Hindlimb muscle (tissue), 1 donor: ENCODE data around the gene MSH3. TPM values are rescaled to one million over a fixed set of nuclear protein-coding genes. Genes with fewer than 3 reads are reported as not detected.
"Not testable (repeated sequence)": the region's sequence is repeated elsewhere in the genome, so short reads cannot be mapped to it uniquely, and the experiment has no call there.

Experiments
- DNase-seq: peaks from one replicate; pipeline ENCODE4 v3.0.0-alpha.2; 2013
- polyA plus RNA-seq: library from polyadenylated mRNA; unstranded; fragments of 120-200 nt; gene quantifications from one replicate; pipeline ENCODE4 v1.2.1, GENCODE V29; 2013; ENCODE audit not compliant: insufficient read length

MSH3 gene
- polyA plus RNA-seq, 1 donor, result 10.6 TPM

- DNase-seq, result no peak
These were observed 209.7 kb downstream of the MSH3 start for GRCh38 chr5:80864109-80864508.

DNA sequence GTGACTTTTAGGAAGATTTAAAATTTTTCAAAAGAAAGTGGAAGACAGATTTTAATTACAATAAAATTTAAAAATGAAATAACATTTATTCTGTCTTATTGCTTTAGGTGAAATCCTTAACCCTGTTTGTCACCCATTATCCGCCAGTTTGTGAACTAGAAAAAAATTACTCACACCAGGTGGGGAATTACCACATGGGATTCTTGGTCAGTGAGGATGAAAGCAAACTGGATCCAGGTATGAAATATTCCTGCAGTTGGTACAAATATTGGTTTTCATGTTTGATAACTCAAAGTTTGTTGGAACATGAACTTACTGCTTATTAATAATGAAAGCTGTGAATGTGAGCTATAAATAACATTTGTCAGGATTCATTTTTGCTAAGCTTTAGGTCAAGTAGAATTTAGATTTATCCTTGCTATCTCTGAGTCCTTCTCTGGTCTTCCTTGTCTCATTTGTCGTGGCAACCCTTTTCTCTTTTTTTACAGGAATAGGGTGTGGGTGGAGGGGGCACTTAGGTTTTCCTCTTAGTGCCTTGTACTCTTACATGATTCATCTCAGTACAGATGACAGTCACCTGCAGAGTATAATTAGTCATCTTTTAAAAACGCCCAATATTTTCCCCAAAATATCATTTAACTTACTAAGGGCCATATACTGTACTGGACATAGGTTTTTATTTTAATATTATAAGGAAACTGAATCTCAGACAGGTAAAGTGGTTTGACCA, 210.4 kb downstream of the MSH3 start:
- no peak for DNase-seq

- DNase-seq, result peak; percentile 27
These were observed 211.1 kb downstream of the MSH3 start for GRCh38 chr5:80865551-80865950.

GRCh38 chr5:80866371-80866770, 211.9 kb downstream of the MSH3 start:
- DNase-seq, result no peak

DNA sequence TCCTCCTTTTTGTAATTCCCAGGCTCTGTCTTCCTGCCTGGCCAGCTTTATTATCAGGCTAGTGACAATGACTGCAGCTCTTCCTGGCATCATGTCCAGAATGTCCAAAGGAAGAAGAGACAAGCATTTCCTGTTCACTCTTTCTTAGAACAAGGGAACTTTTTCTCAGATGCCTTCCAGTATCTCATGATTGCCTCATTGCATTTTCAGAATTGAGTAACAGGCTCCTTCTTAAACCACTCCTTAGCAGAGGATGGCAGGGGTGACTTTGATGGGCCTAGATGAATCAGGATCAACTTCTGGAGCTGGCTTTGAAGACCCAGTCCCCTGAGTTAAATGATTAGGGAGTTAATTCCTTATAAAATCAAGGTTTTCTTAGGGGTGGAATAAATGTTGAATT, 212.8 kb downstream of the MSH3 start:
- no peak for DNase-seq

DNA sequence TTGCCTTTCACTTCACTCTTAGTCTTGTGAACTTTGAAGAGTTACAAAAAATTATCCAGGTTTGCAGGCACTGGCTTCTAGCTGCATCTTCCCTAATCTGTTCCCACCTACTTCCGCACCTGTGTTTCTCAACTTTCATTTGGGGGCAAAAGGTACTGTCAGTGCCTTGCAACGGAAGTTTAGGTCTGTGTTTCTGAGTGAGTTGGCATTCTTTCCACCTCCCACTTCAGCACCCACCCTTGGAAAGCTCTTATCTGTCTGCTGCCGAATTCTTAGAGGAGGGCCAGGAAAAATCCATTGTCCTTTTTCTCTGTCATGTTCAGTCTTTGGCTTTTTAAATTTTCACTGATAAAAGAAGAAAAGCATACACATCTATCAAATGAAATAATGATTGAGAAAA, 216.0 kb downstream of the MSH3 start:
- no peak for DNase-seq

- DNase-seq, result no peak
These were observed 217.1 kb downstream of the MSH3 start for GRCh38 chr5:80871541-80871961.

GRCh38 chr5:80874162-80874561, 219.7 kb downstream of the MSH3 start:
- no peak for DNase-seq

DNA sequence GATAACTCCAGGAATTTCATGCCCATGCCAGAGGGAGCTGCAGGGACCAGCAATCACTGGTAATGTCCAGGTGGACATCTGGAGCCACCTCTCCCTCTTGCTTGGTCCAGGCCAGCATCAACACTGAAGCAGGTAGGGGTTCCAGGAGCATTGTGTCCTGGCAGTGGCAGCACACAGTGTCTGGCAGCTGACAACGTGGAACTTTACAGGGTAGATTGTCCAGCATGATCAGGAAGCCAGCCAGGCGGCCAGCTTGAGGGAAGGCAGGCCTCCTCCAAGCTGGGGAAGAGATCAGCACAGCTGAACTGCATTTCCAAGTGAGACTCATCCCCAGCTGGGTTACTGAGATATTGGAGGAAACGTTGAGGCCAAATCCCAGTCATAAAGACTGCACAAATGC, 223.1 kb downstream of the MSH3 start:
- DNase-seq, result no peak

DNA sequence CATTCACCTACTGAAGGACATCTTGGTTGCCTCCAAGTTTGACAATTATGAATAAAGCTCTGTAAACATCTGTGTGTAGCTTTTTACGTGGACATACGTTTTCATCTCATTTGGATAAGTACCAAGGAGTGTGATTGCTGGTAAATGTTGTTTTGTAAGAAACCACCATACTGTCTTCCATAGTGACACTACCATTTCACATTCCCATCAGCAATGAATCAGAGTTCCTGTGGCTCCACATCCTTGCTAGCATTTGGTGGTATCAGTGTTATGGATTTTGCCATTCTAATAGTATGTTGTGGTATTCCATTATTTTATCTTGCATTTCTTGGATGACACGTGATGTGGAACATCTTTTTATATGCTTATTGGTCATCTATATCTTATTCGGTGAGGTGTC, 227.3 kb downstream of the MSH3 start:
- DNase-seq, result no peak

GRCh38 chr5:80883390-80883789, 228.9 kb downstream of the MSH3 start:
- DNase-seq, result not testable (repeated sequence)

- no peak for DNase-seq
These were observed 229.8 kb downstream of the MSH3 start for GRCh38 chr5:80884086-80884813.

DNA sequence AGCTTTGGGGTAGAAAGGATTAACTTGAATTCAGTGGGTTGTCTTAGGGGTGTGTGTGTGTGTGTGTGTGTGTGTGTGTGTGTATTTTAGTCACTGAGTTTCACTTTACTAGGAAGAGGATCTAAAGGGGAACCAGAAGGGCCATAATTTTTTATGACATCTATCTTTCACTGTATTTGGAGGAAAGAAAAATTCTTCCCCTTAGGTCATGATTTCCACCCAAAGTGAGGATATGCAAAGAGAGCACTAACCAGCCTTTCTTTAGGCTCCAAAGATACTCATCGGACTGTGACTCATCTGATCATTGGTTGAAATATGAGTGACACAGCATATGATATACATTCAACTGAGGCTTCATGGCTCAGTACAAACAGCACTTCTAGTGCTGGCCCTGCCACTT, 230.5 kb downstream of the MSH3 start:
- no peak for DNase-seq

DNA sequence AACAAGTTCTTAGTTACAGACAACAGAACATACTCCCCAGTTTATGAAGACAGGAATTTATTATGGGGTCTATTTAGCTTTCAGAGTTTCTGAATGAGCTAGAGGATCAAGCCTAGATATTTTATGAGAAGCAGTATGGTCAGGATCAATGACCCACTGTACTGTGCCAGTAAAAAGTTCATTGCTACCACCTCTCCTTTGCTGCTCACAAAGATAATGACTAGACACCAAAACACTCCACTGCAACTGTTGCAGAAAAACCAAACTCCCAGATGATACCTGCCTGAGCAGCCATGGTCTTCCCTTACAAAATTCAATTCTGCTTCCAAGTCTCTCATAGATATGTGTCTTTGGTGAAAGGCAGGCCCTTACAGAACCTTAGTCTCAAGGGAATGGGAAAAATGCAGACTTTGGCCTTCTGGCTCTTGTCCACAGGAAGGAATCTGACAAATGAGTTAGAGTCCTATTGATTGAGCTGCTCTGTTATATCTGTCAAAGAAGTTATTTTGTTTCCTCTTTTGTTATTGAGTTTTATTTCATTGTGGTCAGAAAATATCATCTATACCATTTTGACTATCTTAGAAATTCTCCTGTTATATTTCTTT, 231.0 kb downstream of the MSH3 start:
- no peak for DNase-seq

DNA sequence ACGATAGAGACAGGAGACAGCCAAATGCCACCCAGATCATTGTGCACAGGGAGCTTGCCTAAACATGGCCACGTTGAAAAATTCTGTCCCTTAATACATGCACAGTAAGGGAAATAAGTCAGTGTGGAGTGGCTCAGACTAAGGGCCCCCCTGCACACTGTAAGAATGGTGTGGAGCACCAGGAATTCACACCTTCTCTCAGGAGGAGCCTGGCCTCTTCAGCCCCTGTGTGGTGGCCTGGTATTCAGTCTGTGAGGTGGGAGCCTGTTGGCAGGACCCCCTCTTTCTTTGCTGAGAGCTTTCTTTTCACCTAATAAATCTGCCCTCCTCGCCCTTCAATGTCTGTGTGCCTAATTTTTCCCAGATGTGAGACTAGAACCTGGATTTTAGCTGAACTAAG, 239.6 kb downstream of the MSH3 start:
- DNase-seq, result no peak

DNA sequence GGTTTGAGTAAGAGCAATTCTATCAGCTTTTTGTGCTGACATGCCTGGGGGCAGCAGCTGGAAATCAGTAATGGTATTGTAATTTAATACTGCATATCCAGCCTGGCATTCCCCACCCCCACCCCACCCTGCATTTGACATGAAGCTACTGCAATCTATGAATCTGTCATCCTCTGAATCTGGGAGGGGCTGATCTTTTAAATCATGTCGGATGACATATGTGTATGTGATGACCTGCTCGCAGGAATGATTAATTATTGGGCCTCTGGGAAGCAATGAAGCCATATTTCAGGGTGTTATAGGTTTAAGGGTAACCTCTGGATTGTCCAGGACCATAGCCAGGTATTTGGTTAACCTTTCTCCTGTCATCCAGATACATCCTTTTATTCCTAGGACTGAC, 241.1 kb downstream of the MSH3 start:
- DNase-seq, result no peak

- DNase-seq, result not testable (repeated sequence)
These were observed 248.2 kb downstream of the MSH3 start for GRCh38 chr5:80902624-80903023.

- no peak for DNase-seq
These were observed 250.2 kb downstream of the MSH3 start for GRCh38 chr5:80904533-80905187.

GRCh38 chr5:80905405-80905804, 251.0 kb downstream of the MSH3 start:
- DNase-seq, result no peak

DNA sequence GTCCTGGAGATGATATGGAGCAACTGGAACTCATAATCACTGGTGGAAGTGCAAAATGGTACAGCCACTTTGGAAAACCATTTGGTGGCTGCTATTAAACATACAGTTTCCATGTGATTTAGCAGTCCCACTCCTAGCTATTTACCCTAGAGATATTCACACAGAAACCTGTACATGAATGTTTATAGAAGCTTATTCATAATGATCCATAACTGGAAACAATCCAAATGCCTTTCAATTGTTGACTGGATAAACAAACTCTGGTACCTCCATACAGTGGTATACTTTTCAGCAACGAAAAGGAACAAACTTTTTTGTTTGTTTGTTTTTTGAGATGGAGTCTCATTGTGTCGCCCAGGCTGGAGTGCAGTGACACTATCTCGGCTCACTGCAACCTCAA, 258.0 kb downstream of the MSH3 start:
- no peak for DNase-seq

GRCh38 chr5:80915716-80916115, 261.3 kb downstream of the MSH3 start:
- no peak for DNase-seq

DNA sequence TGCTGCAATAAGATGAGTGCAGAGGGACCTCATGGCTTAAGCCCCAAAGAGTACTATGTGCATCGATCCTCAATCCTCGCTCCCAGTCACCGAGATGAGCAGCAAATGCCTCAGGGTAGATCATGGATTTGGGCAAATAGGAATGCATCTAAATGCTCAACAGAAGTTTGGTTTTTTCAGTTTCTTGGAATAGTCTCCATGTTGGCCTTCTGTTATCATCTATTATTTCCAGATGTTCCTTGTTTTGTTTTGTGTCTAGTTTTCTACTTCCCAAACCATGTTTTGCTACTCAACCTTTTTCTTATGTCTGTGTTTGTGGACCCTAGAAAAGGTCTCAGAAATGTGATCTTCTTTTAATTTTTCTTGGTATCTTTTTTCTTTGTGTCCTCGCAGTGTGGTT, 262.2 kb downstream of the MSH3 start:
- DNase-seq, result peak; percentile 14

DNA sequence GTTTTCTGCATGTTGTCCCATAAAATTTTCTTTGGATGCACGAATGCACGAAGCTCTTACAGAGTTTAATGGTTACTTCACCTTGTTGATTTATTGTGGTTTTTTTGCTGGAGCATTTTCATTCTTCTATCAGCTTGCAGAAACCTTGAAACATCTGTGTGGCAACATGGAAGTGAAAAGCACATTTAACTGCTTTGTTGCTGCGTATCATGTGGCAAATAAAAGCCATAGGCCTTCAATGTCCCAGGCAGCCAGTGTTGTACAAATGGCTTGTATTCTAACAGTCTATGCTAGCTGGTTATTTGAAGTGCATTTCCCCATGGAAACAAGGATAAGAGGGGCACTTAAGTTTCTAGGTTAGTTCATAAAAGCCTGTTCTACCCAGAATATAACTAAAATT, 263.2 kb downstream of the MSH3 start:
- no peak for DNase-seq
